DOHH2 (cell line): Measurements from ENCODE around the gene CUBN.

ENCODE experiments used
- H3F3A ChIP-seq: fragments of 200-600 bp; sonication (generic), shearing (Covaris generic); 2 replicates; pipeline ENCODE4 v1.6.0; 2016; ENCODE audit warnings: antibody characterized with exemption, mild to moderate bottlenecking; ENCODE audit not compliant: control insufficient read depth, insufficient read depth
- H3K27ac ChIP-seq: fragments of 200-600 bp; sonication (generic); 2 replicates; pipeline ENCODE4 v1.5.1; 2014; ENCODE audit warnings: low read depth, mild to moderate bottlenecking, low read length, moderate library complexity
- H3K27me3 ChIP-seq: fragments of 200-600 bp; sonication (generic); 2 replicates; pipeline ENCODE4 v1.6.1; 2014; ENCODE audit warnings: mild to moderate bottlenecking, low read length, mixed read lengths; ENCODE audit not compliant: control insufficient read depth
- H3K36me3 ChIP-seq: fragments of 200-600 bp; sonication (generic); 2 replicates; pipeline ENCODE4 v1.6.1; 2014; ENCODE audit warnings: mild to moderate bottlenecking, low read length, moderate library complexity, mixed read lengths; ENCODE audit not compliant: control insufficient read depth
- H3K4me1 ChIP-seq: fragments of 200-600 bp; sonication (generic); 2 replicates; pipeline ENCODE4 v1.6.1; 2014; ENCODE audit warnings: mild to moderate bottlenecking, low read length, mixed read lengths; ENCODE audit not compliant: control insufficient read depth
- H3K4me2 ChIP-seq: fragments of 200-600 bp; sonication (generic); 2 replicates; pipeline ENCODE4 v1.6.0; 2014; ENCODE audit warnings: mild to moderate bottlenecking, low read length, moderate library complexity
- H3K4me3 ChIP-seq: fragments of 200-600 bp; sonication (generic); 2 replicates; pipeline ENCODE4 v1.5.1; 2014; ENCODE audit warnings: mild to moderate bottlenecking, low read length, mixed read lengths
- H3K79me2 ChIP-seq: fragments of 200-600 bp; sonication (generic); 2 replicates; pipeline ENCODE4 v1.6.1; 2014; ENCODE audit warnings: mild to moderate bottlenecking, low read length, mixed read lengths; ENCODE audit not compliant: control insufficient read depth
- H3K9me2 ChIP-seq: fragments of 200-600 bp; sonication (generic); replicated peaks from 2 replicates; pipeline ENCODE4 v1.6.1; 2014; ENCODE audit warnings: mild to moderate bottlenecking, low read length, mixed read lengths; ENCODE audit not compliant: control insufficient read depth
- H3K9me3 ChIP-seq: fragments of 200-600 bp; sonication (generic); 2 replicates; pipeline ENCODE4 v1.6.1; 2014; ENCODE audit warnings: antibody characterized with exemption, low read length, mixed read lengths; ENCODE audit not compliant: control insufficient read depth, insufficient read depth
- H4K20me1 ChIP-seq: fragments of 200-600 bp; sonication (generic); 2 replicates; pipeline ENCODE4 v1.6.0; 2014; ENCODE audit warnings: low read depth, mild to moderate bottlenecking, antibody characterized with exemption, low read length, moderate library complexity; ENCODE audit not compliant: control insufficient read depth, insufficient read depth
- CTCF ChIP-seq: fragments of 200-600 bp; sonication (generic); IDR thresholded peaks from one replicate; pipeline ENCODE4 v1.5.1; 2014; ENCODE audit warnings: antibody characterized with exemption, mild to moderate bottlenecking, low read depth, low read length; ENCODE audit not compliant: poor library complexity, severe bottlenecking
- EZH2phosphoT487 ChIP-seq: fragments of 200-600 bp; sonication (generic); IDR thresholded peaks from 2 replicates; pipeline ENCODE4 v1.6.1; 2017; ENCODE audit warnings: borderline replicate concordance, mild to moderate bottlenecking, antibody characterized with exemption, low read length, moderate library complexity, mixed read lengths

The CUBN gene

GRCh38 chr10:17061418-17061817 lies 68.2 kb downstream of the CUBN start:
- Histone ChIP-seq H3K27ac (no peak overlapping the region), H3K4me2 (no peak overlapping the region)

GRCh38 chr10:17060289-17060688 lies 69.3 kb downstream of the CUBN start:
- H3K9me3 ChIP-seq, result no peaks in the 10 kb centered on the region
- H3K27me3 ChIP-seq, result no peaks in the 10 kb centered on the region
- H3K4me1 ChIP-seq, result no peaks in the 10 kb centered on the region
- no peak overlapping the region for H3K27ac ChIP-seq
- no peaks in the 10 kb centered on the region for H3F3A ChIP-seq
- no peak overlapping the region for H3K4me3 ChIP-seq
- H3K36me3 ChIP-seq, result no peaks in the 10 kb centered on the region
- no peaks in the 10 kb centered on the region for H3K79me2 ChIP-seq
- H3K9me2 ChIP-seq, result no peaks in the 10 kb centered on the region
- TF ChIP-seq EZH2phosphoT487 (no peak), CTCF (no peak)
- H3K4me2 ChIP-seq, result no peak overlapping the region
- H4K20me1 ChIP-seq, result no peaks in the 10 kb centered on the region

More at GRCh38 chr10:17061418-17061817, 68.2 kb downstream of the CUBN start:
- Histone ChIP-seq H3K36me3 (no peaks in the 10 kb centered on the region), H3K27me3 (no peaks in the 10 kb centered on the region), H3K4me1 (no peaks in the 10 kb centered on the region), H3K4me3 (no peak overlapping the region), H4K20me1 (no peaks in the 10 kb centered on the region), H3K79me2 (no peaks in the 10 kb centered on the region), H3K9me3 (no peaks in the 10 kb centered on the region), H3F3A (no peaks in the 10 kb centered on the region), H3K9me2 (no peaks in the 10 kb centered on the region)
- TF ChIP-seq CTCF (no peak), EZH2phosphoT487 (no peak)

GRCh38 chr10:17059197-17059688 lies 70.4 kb downstream of the CUBN start:
- TF ChIP-seq EZH2phosphoT487, result no peak
- TF ChIP-seq CTCF, result no peak
- Histone ChIP-seq H3K27me3 (no peaks in the 10 kb centered on the region), H3K79me2 (no peaks in the 10 kb centered on the region), H3K4me2 (no peak overlapping the region), H3K4me3 (no peak overlapping the region), H3F3A (no peaks in the 10 kb centered on the region), H3K9me2 (no peaks in the 10 kb centered on the region), H3K36me3 (no peaks in the 10 kb centered on the region), H3K9me3 (no peaks in the 10 kb centered on the region), H3K27ac (no peak overlapping the region), H3K4me1 (no peaks in the 10 kb centered on the region), H4K20me1 (no peaks in the 10 kb centered on the region)
